ENCODE results near the gene MINDY2. TPM values are rescaled to one million over a fixed set of nuclear protein-coding genes. Genes with fewer than 3 reads are reported as not detected.
A peak's percentile ranks its signal among the peaks of the same experiment; 100 is the strongest.

The MINDY2 gene
- total and polyA plus RNA-seq, 2 of the 8 experiments (the other 6 are each of a cell fraction or from before 2014, with no cell fraction given) = 3.1 to 25.7 TPM

DNA sequence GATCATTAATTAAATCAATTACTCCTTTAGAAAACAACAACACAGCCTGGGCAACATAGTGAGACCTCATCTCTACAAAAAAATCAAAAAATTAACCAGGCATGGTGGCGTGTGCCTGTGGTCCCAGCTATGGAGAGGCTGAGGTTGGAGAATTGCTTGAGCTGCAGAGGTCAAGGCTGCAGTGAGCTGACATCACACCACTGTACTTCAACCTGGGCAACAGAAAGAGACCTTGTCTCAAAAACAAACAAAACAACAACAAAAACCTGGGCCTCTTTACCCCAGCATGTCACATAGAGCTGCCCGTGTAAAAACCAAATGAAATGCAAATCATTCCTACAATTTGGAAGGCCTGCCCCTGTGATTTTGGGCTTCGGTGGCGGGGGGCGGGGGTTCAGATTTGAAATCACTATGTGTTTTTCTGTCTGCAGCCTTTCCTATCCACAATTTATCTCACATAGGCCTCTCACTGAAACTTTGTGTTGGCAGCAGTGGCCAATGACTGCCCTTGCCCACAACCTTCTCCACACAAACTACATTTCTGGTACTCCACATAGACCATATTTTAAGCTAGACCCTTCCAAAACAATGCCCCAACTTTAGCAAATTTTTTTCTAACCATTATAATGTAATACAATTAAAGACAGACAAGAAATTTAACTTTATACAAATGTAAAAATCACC, 28.1 kb upstream of the MINDY2 start:
- H2AK5ac ChIP-seq (ENCODE audit: low read depth, low read length) = no peak overlapping the region
- no peaks in the 10 kb centered on the region for H3K27me3 ChIP-seq (replicated peaks in 1 of 4; ENCODE audit: control insufficient read depth in 3 of 4, extremely low read depth in 1 of 4, insufficient read depth in 3 of 4, low read length in 3 of 4)
- H2BK20ac ChIP-seq (ENCODE audit: low read length) = no peak overlapping the region
- FAIRE-seq (peak; percentile 28), DNase-seq (ENCODE audit: low read depth in 1 of 2, low spot score in 2 of 2) (no peak)
- peak overlapping the region in 1 of 2 experiments; percentile 20; a peak in 2 of 4 replicates for H3K4me2 ChIP-seq (ENCODE audit: insufficient read depth in 1 of 2, low read depth in 2 of 2, low read length in 2 of 2)
- no peaks in the 10 kb centered on the region for H3K36me3 ChIP-seq (ENCODE audit: control insufficient read depth in 2 of 4, insufficient read depth in 4 of 4, low read length in 3 of 4)
- peaks cover 15 to 24% of the 10 kb centered on the region in 2 experiments for H4K20me1 ChIP-seq (replicated peaks in 1 of 2; ENCODE audit: control insufficient read depth in 1 of 2, insufficient read depth in 2 of 2, low read length in 2 of 2)
- peaks cover 2 to 6% (median 5%) of the 10 kb centered on the region in 4 experiments for H3K4me1 ChIP-seq (replicated peaks in 1 of 4; ENCODE audit: control insufficient read depth in 3 of 4, insufficient read depth in 4 of 4, low read length in 3 of 4)
- H2BK5ac ChIP-seq (ENCODE audit: low read depth, low read length) = no peak overlapping the region
- H3K79me2 ChIP-seq (ENCODE audit: control insufficient read depth in 1 of 2, insufficient read depth in 2 of 2, low read length in 2 of 2) = peaks cover 24 to 95% of the 10 kb centered on the region in 2 experiments; a peak in 3 of 4 replicates
- CTCF ChIA-PET (ENCODE audit: partially characterized antibody) = interaction anchor here (1.4 kb wide), 1 partner anchor 10 kb away, joined by 4 read pairs; no protein-coding TSS in a partner anchor
- no peak overlapping the region for H3K4ac ChIP-seq (replicated peaks; ENCODE audit: insufficient read length, low read depth, low read length)
- POLR2A ChIA-PET (ENCODE audit: partially characterized antibody) = interaction anchor here (1.0 kb wide), 1 partner anchor 27 kb away, joined by 5 read pairs; no protein-coding TSS in a partner anchor
- no peak overlapping the region for H2AFZ ChIP-seq (ENCODE audit: low read length)
- H3K9ac ChIP-seq (replicated peaks in 1 of 4; ENCODE audit: extremely low read depth in 1 of 4, low read depth in 3 of 4, low read length in 3 of 4) = 0 out of 7 replicates have a peak overlapping the region, but pooled peaks of 1 of the 4 experiments have one; percentile 14
- H2BK120ac ChIP-seq (replicated peaks; ENCODE audit: low read depth, low read length) = no peak overlapping the region
- H4K8ac ChIP-seq (ENCODE audit: extremely low read depth, insufficient read depth, low read length) = no peak overlapping the region
- no peak overlapping the region for H4K91ac ChIP-seq (replicated peaks; ENCODE audit: insufficient read length, low read length)
- peaks cover 2% of the 10 kb centered on the region; the same call in 1 of the 2 replicates for H3K79me1 ChIP-seq (ENCODE audit: low read depth, low read length)
- H3K4me3 ChIP-seq (ENCODE audit: extremely low read depth in 1 of 4, insufficient read depth in 2 of 4, low read depth in 3 of 4, low read length in 4 of 4) = no peak overlapping the region
- H3K14ac ChIP-seq (ENCODE audit: insufficient read length) = no peak overlapping the region
- no peak overlapping the region for H3K23ac ChIP-seq (ENCODE audit: insufficient read length)
- H3K23me2 ChIP-seq (ENCODE audit: low read depth, low read length) = no peaks in the 10 kb centered on the region
- 75% methylated on average over 5 of the region's 5 CpGs; no CpG with 5 or more reads in 1 of the 2 experiments for WGBS, 2 experiments (ENCODE audit: extremely low coverage in 1 of 2, insufficient coverage in 1 of 2, insufficient read length in 1 of 2, insufficient replicate concordance in 2 of 2, low coverage in 1 of 2, low lambda C conversion rate in 2 of 2, missing lambda C conversion rate in 1 of 2)
- H3K56ac ChIP-seq (replicated peaks; ENCODE audit: insufficient read length, low read depth, low read length) = no peak overlapping the region
- no peak overlapping the region for H2BK15ac ChIP-seq (ENCODE audit: low read length)
- H3K9me3 ChIP-seq (ENCODE audit: insufficient read depth in 2 of 2, low read depth in 1 of 2, low read length in 1 of 2) = no peaks in the 10 kb centered on the region
- H4K5ac ChIP-seq (ENCODE audit: insufficient read length, low read depth, low read length) = no peak overlapping the region
- H3K18ac ChIP-seq (ENCODE audit: extremely low read depth, low read length) = no peak overlapping the region
- no peak overlapping the region for H3K27ac ChIP-seq (ENCODE audit: low read depth, low read length)
- no peak overlapping the region for H2BK12ac ChIP-seq (ENCODE audit: low read depth, low read length)
- no peak for TF ChIP-seq EGR1 (IDR thresholded peaks at IDR 0.05; ENCODE audit: borderline replicate concordance, low read depth, low read length)
- no peak for TF ChIP-seq SAP30 (IDR thresholded peaks at IDR 0.05; ENCODE audit: insufficient read depth, insufficient replicate concordance, low read length)

Measured in H1 (cell line).